Keratinocyte (primary cell): ENCODE results near the gene NFKB2.

Source experiments
- CTCF ChIP-seq, 3 experiments: IDR thresholded peaks in 1 of 3; conservative IDR thresholded peaks in 1 of 3; optimal IDR thresholded peaks in 1 of 3; 2 replicates in 2 of 3; 3 replicates in 1 of 3; pipeline versions ENCODE3 to v1.5.1; 2011; ENCODE audit warnings: low read length in 3 of 3, mild to moderate bottlenecking in 3 of 3, moderate library complexity in 2 of 3, control low read depth in 1 of 3, inconsistent platforms in 1 of 3; ENCODE audit not compliant: insufficient read depth in 2 of 3; ENCODE audit errors: extremely low read depth in 1 of 3
- EZH2 ChIP-seq: IDR thresholded peaks from one replicate; pipeline ENCODE4 v1.6.1; 2012; ENCODE audit warnings: inconsistent platforms, mild to moderate bottlenecking, low read length, moderate library complexity

GRCh38 chr10:102411341-102412255 lies 16.1 kb downstream of the NFKB2 start:
- TF ChIP-seq CTCF (optimal IDR thresholded peaks at IDR 0.05 in 1 of 3, IDR thresholded peaks at IDR 0.05 in 1 of 3, conservative IDR thresholded peaks at IDR 0.05 in 1 of 3; ENCODE audit: extremely low read depth in 1 of 3, insufficient read depth in 2 of 3, low read length in 3 of 3) (no peak), EZH2 (no peak)
